NT2/D1 (cell line): ENCODE data around the gene RHOA.

Experiments used
- YY1 ChIP-seq: IDR thresholded peaks from 2 replicates; pipeline ENCODE4 v1.6.1; 2011; ENCODE audit not compliant: insufficient read length, insufficient read depth
- ZNF274 ChIP-seq: IDR thresholded peaks from 2 replicates; pipeline ENCODE4 v1.6.1; 2011; ENCODE audit warnings: mild to moderate bottlenecking, low read depth, low read length

- TF ChIP-seq YY1: no peak
- no peak for TF ChIP-seq ZNF274
Measured at GRCh38 chr3:49383387-49383786, 28.4 kb downstream of the RHOA start.
